Measurements from ENCODE around the gene SYT13.
A peak's percentile ranks its signal among the peaks of the same experiment; 100 is the strongest.

SYT13 gene

DNA sequence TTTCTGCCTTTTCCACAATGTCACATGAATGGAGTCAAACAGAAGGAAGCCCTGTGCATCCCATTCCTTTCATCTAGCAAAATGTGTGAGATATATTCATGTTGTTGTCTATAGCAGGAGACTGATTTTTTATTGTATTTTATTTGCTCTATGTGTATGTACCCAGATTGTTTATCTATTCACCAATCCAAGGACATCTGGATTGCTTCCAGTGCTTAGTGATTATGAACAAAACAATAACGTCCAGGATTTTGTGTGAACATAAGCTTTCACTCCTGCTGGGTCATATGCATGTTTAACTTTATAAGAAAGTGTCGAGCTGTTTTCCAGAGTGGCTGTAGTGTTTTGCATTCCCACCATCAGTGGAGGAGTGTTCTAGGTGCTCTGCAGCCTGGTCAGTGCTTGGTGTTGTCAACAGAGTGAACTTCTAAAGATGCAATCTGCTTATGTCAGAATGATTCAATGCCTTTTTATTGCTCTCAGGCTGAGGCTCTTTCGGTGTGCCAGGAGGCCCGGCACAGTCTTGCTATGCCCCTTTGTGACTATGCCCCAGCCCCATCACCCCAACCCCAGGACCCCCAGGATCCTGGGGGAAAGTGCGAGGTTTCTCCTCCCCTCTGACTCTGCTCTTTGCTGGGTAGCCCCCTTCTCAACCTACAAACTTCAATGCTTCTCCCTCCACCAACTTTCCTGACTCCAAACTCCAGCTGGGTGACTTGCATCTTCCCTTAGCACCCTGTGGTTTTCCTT, 19.9 kb upstream of the SYT13 start:
- DNase-seq = no peak

- DNase-seq = no peak
These were observed 18.8 kb upstream of the SYT13 start for GRCh38 chr11:45304992-45305335.

- DNase-seq = peak; percentile 50
These were observed 18.2 kb upstream of the SYT13 start for GRCh38 chr11:45304111-45304991.

DNA sequence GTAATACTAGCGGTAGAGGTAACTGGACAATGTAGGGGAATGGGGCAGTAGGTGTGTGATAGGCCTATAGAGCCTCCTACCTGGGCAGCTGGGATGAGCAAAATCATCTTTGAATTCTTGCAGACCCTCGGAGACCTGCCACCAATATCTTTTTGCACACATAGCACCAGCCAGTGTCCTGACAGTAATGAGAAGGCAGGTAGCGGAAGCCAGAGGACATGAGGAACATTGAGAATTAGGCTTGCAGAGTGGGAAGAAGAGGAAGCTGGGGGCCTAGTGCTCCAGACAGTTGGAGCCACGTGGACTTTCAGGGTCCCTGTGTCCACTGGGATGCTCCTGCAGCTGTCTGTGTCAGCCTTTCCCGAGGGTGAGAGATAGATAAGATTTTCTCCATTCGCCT, 17.2 kb upstream of the SYT13 start:
- no peak for DNase-seq

- DNase-seq = no peak
These were observed 15.6 kb upstream of the SYT13 start for GRCh38 chr11:45301537-45302246.

GRCh38 chr11:45300715-45301114, 14.6 kb upstream of the SYT13 start:
- no peak for DNase-seq

GRCh38 chr11:45298718-45299117, 12.6 kb upstream of the SYT13 start:
- DNase-seq = no peak

DNA sequence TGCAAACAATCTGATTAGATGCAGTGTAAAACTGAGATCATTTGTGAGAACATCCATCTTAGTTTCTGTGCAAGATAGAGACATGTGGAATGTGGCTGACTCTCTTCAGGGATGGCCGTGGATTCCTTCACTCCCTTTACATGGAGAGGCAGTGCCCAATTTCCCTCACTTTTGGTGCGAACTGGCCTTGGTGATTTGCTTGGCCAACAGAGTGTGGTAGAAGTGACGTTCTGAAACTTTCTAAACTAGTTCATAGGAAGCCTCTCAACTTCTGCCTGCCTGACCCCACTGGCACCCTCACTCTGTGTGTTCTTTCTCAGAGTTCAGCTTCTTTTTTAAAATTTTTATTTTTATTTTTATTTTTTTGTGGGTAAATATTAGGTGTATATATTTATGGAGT, 9.9 kb upstream of the SYT13 start:
- DNase-seq = no peak

- DNase-seq = no peak
These were observed 8.4 kb upstream of the SYT13 start for GRCh38 chr11:45294499-45294898.

DNA sequence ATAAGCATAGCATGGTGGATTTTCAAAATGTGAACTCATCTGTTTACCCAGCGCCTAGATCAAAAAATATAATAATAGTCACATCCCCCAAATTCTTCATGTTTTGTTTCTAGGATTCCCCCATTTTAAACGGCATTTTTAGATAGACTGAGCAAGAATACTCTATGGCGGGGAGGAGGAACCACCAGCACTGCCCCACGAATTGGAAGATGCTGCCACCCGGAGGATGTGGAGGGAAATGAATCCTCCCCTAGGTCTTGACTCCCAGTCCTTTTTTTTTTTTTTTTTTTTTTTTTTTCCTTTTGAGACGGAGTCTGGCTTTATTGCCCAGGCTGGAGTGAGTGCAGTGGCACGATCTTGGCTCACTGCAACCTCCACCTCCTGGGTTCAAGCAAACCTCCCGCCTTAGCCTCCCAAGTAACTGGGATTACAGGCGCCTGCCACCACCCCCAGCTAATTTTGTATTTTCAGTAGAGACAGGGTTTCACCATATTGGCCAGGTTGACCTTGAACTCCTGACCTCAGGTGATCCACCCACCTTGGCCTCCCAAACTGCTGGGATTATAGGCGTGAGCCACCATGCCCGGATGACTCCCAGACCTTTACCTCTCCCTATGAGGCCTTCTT, 7.5 kb upstream of the SYT13 start:
- DNase-seq = peak; percentile 82

DNA sequence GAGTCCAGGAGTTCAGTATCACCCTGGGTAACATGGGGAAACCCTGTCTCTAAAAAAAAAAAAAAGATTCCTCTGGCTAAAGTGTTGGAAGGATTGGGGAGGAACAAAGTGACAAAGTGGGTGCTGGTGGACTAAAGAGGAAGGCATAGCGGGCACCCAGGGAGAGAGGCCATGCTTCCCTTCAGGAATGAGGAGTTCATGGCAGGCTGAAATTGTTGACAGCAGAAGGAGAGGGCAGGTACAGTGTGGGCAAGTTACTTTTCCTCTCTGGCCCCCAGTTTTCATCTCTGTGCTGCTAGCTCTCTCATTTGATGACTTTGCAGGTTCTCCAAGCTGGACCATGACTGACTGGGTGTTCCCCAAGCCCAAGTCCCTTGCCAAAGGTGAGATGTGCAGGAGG, 4.4 kb upstream of the SYT13 start:
- no peak for DNase-seq

- no peak for DNase-seq
These were observed 3.2 kb upstream of the SYT13 start for GRCh38 chr11:45289369-45289768.

- no peak for DNase-seq
These were observed 2.2 kb upstream of the SYT13 start for GRCh38 chr11:45288339-45288738.

- no peak for DNase-seq
These were observed 1.3 kb upstream of the SYT13 start for GRCh38 chr11:45287316-45287903.

GRCh38 chr11:45285250-45285828, 802 bp downstream of the SYT13 start:
- DNase-seq = no peak

DNA sequence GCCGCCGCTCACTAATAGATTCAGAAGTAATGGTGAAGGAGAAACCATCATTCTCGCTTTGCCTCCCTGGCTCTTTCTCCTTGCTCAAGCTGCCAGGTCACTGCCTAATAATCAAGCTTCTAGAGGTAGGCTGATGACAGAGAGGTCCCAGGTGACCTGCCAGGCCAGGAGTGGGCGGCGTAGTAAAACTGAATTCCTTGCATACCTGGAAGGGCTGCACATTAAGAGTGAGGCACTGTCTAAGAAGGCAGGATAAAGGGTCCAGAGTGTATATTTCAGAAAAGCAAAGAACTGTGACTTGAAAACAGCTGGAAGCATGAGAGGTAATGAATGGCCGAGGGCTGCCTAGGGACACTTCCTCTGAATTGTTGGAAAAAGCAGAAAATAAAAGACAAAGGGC, 4.1 kb downstream of the SYT13 start:
- DNase-seq = no peak

DNA sequence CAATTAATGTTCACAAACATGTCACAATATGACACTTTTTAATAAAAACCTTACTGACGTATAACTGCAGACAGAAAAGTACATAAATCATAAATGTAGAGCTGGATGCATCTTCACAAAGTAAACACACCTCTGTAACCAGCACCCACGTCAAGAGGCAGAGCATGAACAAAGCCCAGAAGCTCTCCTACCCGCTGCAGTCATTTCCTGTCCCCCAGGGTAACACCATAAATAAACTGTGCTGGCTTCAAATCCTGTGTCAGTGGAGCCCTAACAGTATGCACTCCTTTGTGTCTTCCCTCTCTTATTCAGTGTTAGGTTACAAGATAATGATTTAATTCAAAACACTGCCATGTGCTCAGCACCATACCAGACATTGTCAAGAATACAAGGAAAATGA, 5.7 kb downstream of the SYT13 start:
- no peak for DNase-seq

- no peak for DNase-seq
These were observed 6.5 kb downstream of the SYT13 start for GRCh38 chr11:45279645-45280044.

DNA sequence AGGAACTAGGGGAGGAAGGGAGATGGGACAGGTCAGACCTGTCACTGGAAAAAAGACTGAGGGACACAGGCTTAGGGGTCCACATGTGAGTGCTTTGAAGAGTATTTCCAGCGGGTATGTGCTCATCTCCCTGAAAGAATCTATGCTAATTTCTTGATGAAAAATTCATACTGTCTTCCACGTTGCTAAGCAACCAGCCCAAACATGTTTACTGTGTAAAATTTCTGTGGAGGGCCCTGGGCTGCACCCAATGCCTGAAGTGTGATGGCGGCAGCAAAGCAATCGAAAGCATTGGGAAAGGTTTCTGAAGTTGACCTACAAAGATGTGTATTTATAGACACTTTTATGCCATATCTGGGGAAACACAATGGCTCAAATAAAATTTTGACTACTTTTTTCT, 7.4 kb downstream of the SYT13 start:
- DNase-seq = no peak

DNA sequence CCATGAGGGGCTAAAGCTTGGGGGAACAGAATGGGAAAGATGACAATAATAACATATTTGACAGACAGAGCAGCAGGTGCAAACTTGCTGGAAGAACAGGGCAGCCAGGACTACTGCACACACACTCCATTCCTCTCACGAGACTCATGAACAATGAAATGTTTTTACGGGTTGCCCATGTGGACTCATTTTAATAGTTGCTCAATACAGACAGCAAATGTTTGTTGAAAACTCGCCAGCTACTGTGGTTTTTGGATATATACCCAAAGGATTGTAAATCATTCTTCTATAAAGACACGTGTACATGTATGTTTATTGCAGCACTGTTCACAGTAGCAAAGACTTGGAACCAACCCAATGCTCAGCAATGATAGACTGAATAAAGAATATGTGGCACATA, 10.3 kb downstream of the SYT13 start:
- no peak for DNase-seq

- DNase-seq = no peak
These were observed 11.9 kb downstream of the SYT13 start for GRCh38 chr11:45274206-45274605.

GRCh38 chr11:45273509-45273908, 12.6 kb downstream of the SYT13 start:
- DNase-seq = no peak

- DNase-seq = no peak
These were observed 13.4 kb downstream of the SYT13 start for GRCh38 chr11:45272701-45273100.
